H1 (cell line): ENCODE results near the gene LRBA.
"Not testable (repeated sequence)": the region's sequence is repeated elsewhere in the genome, so short reads cannot be mapped to it uniquely, and the experiment has no call there.

Source experiments
- POLR2AphosphoS5 ChIP-seq: IDR thresholded peaks from 2 replicates; pipeline ENCODE4 v1.6.1; 2011; ENCODE audit warnings: low read depth, low read length
- TF ChIP-seq, protein P1 (sequence below), 3 experiments: IDR thresholded peaks; 1 replicate in 2 of 3; 2 replicates in 1 of 3; pipeline versions ENCODE4 v1.5.1 to v1.6.1; 2011; ENCODE audit warnings: low read length in 3 of 3, mild to moderate bottlenecking in 3 of 3, inconsistent platforms in 2 of 3, low read depth in 1 of 3, moderate library complexity in 1 of 3; ENCODE audit not compliant: insufficient read depth in 1 of 3; ENCODE audit errors: control extremely low read depth in 1 of 3
- TF ChIP-seq, protein P2 (sequence below): IDR thresholded peaks from 2 replicates; pipeline ENCODE4 v1.6.1; 2011; ENCODE audit warnings: low read depth, mild to moderate bottlenecking, low read length; ENCODE audit not compliant: insufficient read depth

DNA sequence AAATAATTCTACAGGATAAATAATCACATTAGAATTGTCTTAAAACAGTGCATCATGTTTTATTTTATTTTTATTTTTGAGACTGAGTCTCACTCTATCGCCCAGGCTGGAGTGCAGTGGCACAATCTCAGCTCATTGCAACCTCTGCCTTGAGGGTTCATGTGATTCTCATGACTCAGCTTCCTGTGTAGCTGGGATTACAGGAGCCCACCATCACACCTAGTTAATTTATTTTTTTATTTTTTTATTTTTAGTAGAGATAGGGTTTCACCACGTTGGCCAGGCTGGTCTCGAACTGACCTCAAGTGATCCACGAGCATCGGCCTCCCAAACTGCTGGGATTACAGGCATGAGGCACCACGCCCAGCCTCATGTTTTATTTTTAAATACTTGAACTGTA lies 353.5 kb downstream of the LRBA start:
- TF ChIP-seq, protein P1, sequence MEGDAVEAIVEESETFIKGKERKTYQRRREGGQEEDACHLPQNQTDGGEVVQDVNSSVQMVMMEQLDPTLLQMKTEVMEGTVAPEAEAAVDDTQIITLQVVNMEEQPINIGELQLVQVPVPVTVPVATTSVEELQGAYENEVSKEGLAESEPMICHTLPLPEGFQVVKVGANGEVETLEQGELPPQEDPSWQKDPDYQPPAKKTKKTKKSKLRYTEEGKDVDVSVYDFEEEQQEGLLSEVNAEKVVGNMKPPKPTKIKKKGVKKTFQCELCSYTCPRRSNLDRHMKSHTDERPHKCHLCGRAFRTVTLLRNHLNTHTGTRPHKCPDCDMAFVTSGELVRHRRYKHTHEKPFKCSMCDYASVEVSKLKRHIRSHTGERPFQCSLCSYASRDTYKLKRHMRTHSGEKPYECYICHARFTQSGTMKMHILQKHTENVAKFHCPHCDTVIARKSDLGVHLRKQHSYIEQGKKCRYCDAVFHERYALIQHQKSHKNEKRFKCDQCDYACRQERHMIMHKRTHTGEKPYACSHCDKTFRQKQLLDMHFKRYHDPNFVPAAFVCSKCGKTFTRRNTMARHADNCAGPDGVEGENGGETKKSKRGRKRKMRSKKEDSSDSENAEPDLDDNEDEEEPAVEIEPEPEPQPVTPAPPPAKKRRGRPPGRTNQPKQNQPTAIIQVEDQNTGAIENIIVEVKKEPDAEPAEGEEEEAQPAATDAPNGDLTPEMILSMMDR (IDR thresholded peaks at IDR 0.05; ENCODE audit: control extremely low read depth in 1 of 3, insufficient read depth in 1 of 3, low read depth in 1 of 3, low read length in 3 of 3): not testable (repeated sequence)
- TF ChIP-seq, protein P2, sequence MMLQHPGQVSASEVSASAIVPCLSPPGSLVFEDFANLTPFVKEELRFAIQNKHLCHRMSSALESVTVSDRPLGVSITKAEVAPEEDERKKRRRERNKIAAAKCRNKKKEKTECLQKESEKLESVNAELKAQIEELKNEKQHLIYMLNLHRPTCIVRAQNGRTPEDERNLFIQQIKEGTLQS: not testable (repeated sequence)
- TF ChIP-seq POLR2AphosphoS5: not testable (repeated sequence)
